HG03095 (cell line): ENCODE measurements around the gene KSR2.
"Not testable (repeated sequence)": the region's sequence is repeated elsewhere in the genome, so short reads cannot be mapped to it uniquely, and the experiment has no call there.

Experiments
- ATAC-seq: cut with Tn5 transposase; IDR thresholded peaks from one replicate; pipeline ENCODE4 v1.9.1; 2021; ENCODE audit warnings: moderate library complexity; ENCODE audit not compliant: unreplicated experiment

The KSR2 gene

DNA sequence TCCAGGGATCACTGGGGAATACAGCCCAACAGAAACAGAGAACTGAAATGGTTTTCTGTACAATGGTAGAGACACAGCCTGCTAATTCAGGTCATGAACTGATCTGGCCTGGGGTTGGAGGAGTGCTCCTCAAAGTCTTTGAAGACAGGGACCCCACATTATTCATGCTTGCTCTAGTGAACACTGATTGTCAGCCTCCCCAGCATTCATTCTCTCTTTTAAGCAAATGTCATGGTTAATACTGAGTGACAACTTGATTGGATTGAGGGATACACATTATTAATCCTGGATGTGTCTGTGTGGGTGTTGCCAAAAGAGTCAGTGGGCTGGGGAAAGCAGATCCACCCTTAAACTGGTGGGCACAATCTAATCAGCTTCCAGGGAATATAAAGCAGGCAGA lies 319.0 kb downstream of the KSR2 start:
- ATAC-seq: no peak

DNA sequence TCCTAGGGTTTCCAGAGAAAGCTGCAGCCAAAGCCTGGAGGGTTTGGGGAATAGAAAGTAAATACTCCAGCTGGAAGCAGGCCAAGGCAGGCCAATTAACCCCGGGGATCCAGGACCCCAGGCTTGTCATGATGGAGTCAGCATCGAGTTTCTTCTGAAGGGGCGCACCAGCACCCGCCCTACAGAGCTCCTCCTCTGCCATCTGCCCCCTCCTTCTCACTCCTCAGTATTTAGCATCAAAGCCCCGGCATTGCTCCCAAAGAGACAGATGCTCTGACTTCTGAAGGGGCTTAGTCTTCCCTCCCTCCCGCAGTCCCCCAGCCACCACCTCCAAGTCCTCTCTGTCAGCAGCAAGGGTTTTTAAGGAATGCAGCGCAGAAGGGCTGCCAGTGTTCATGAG lies 322.3 kb downstream of the KSR2 start:
- no peak for ATAC-seq

DNA sequence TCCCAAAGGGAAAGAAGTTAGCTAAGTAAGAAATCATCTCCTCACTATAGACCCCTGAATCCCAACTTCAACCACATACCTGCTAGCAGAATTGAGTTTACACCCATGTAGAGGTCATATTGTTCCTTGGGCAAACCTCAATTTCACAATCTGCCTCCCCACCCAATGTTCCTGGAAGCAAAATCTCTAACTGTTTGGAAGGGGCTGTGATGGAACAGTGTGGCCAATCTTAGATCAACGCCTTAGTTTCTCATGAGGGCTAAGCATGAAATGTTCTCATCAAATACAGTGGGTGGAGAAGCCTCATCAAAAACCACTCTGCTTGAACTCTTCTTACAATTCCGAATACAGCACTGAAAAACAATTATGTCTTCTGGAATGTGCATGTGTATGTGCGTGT lies 323.3 kb downstream of the KSR2 start:
- no peak for ATAC-seq

DNA sequence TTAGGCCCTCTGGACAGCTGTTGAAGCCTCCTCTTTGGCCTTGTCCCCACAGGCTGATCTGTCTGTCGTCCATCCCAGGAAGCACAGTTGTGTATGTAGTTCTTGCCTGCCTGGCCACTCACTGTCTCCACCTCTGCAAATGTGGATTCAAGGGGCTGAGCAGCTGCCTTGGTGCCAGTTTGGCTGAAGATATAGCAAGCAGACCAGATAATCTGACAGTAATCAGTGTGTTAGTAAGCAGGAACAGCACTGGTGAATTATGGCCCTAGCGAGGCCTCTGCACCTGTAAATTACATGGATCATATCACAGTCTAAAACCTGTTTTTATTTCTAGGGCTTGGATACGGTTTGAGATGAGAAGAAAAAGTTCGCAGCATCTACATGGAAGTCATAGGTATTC lies 324.8 kb downstream of the KSR2 start:
- no peak for ATAC-seq

DNA sequence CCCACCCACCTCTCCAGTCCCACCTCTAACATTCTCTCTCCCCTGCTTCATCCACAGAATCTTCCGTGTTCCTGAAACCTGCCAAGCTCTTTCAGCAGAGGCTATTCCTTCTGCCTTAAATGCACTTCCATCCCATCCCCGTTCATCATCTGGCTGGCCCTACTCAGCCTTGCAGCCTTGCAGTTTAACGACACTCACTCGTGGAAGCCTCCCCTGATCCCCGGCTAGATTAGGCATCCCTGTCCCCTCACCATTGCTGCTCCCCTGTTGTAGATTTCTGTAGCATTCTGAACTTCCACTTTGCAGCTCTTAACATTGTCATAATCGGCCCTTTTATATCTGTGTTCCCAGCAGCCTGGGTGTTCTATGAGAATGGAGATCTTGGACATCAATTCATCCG lies 326.9 kb downstream of the KSR2 start:
- ATAC-seq: no peak

DNA sequence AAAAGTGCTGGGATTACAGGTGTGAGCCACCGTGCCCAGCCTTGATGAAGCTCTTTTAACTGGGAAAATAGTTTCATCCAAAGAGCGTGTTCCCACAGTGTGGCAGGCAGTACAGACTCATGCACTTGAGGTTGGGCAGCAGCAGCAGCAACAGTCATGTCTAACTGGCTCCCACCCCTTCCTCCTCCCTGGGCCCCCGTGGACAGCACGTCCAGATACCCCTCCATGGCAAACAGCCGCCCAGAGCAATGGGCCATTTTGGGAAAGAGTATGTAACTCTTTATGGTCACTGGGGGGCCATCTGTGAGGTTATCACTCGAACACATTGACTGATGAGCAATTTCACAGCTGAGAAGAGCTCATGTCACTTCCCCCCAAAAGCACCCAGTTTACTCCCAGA lies 328.3 kb downstream of the KSR2 start:
- ATAC-seq: no peak

GRCh38 chr12:117629454-117629853 lies 339.3 kb downstream of the KSR2 start:
- ATAC-seq: no peak

GRCh38 chr12:117628711-117629110 lies 340.1 kb downstream of the KSR2 start:
- ATAC-seq: not testable (repeated sequence)

DNA sequence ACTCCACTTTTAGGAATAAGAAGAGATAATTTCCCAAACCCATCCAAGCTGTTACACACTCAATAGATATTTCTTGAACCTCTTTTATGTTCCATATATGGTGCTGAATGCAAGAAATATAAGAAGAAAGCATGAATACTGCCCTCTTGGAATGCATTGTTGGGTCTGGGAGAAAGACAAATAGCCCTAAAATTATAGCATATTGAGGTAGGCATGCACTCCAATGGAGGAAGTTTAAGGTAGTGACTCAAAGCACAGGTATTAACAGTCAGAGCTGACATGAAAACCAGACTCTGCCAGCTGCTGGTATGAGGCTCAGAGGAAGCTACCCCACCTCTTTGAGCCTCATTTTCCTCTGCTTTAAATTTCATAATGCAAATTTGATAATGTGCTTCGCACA lies 346.0 kb downstream of the KSR2 start:
- no peak for ATAC-seq

DNA sequence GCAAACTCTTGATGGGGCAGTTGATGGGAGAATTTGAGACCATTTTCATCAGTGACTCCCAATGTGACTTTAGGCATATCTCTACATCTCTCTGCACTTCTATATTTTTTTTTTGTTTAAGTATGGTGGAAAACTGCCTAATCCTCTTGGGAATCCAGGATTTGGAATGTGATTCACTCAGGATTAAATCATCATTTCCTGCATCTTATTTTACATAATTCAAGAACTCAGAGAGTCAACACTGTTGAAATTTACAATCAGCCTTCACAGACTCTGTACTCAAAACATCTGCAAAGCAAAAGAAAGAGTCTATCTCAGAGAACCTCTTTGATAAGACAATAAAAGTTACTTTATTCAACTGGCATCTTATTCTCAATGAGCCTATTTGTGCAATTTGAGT lies 346.7 kb downstream of the KSR2 start:
- ATAC-seq: no peak

DNA sequence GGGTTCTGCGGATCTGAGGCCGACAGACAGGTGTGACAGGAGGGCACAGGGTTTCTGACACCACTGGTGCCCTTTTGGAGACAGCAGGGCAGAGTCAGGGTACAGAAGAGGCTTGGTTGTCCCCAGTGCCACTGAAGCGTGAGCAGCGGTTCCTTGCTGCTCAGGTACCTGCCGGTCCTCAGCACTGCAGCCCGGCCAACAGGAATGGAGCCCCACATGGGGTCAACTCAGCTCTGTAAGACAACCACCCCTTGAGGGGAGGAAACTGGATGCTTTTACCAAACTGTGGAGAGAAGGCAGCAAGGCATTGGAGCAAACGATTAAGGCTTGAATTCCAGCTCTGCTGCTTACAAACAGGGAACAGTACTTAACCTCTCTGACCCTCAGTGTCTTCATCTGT lies 361.0 kb downstream of the KSR2 start:
- no peak for ATAC-seq

DNA sequence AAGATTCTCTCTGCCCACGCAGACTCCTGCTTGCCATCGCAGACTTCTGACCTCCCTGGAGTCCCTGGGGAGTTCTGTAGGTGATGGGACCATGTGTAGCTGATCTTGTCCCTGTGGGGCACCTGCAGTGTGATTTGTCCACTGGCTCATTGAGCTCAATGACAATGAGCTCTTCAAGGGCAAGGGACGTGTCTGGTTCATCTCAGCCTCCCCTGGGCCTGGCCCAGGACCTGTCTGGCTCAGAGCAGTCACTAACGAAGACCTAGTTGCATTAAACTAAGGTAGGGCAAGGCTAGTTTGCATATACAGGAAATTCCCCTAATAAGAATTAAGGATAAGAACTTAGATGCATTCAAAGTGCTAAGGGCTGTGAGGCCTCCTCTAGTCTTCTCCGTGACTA lies 361.8 kb downstream of the KSR2 start:
- no peak for ATAC-seq

- ATAC-seq: no peak
Measured at GRCh38 chr12:117606024-117606423, 362.8 kb downstream of the KSR2 start.

DNA sequence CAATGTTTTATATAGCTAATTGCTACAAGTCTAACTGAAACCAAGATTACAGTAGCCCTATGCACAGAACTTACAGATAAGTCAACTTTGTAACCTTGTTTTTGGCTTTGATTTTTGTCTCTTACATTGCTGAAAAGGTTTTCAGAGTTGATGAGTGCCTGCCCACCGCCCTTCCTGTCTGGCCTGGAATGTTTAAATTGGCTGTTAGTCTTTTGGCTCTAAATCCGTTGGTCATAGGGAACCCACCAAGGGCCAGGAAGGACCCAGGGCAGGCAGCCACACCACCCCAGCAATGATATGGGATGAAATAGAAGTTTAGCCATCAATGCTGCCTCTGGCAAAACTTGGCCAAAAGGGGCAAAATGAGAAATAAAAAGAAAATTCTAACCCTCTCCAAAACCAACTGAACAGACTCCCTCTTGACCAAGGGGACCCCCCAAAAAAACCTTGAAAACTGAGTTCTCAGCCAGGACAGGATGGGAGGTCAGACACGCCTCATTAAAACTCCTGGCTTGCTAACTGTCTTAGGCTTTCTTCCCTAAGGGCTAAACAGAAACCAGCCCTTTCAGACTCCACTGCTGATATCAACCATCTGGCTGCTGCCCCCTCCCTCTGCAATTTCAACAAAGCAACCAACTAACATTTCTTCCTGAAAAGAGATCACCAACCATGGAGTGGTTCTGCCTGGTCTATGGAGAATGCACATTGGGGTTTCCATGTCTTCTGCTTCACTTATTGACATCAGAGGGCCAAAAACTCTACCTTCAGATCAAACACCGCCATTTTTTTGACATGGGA lies 365.3 kb downstream of the KSR2 start:
- ATAC-seq: no peak

DNA sequence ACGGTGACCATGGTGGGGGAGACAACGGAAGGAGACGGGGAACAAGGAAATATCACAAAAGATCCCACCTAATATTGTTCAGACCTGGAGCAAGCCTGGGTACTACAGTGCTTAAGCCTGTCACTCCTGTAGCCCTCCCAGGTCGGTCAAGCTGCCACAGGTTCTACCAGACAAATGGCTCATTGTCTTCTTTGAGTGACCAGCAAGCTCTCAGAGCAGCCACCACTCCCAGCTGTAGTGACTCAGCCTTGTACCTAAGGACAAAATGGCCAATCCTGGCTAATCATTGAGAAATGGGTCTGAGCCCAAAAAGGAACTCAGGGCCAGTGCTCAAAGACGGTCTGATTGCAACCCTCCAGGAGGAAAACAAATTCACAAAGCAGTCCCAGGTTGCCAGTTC lies 368.9 kb downstream of the KSR2 start:
- no peak for ATAC-seq

DNA sequence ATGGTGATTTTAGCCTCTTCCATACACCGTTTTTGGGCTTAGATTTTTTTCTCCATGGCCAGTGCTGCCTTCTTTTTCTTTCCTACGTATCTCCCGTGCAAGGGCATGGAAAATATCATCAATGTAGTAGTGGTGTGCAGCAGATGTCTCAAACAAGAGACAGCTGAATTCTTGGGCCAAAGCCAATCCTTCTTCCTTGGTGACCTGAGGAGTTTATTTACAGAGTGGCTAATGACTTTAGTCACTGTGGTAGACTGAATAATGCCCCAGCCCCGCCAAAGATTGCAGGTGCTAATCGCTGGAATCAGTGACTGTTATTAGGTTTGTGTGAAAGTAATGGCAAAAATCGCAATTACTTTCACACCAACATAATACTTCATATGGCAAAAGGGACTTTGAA lies 371.8 kb downstream of the KSR2 start:
- ATAC-seq: no peak

GRCh38 chr12:117595751-117596150 lies 373.0 kb downstream of the KSR2 start:
- no peak for ATAC-seq

GRCh38 chr12:117594481-117594880 lies 374.3 kb downstream of the KSR2 start:
- no peak for ATAC-seq

DNA sequence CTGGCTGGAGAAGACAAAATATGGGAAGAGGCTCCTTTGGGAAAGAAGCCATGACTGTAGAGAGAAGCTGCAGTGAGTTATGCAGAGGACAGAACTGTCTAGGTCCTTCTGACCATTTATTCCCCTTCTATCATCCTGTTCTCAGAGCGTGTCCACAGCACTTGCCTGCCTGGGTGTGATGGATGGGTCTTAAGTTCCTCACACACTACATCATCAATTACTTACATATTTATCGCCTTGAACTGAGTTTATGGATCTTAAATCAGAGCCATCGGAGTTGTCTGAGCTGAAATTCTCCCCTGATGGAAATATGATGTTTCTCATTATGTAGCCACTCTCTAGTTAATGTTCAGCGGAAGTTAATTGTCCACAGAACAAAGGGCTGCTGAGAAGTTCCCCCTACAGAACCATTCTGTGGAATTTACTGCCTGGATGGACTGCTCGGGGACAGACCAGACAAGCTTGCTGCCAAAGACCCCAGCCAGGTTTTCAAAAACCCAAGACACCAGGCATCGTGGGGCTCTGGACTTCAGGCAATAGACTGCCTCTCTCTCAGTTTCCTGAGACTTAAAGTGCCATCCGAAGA lies 374.9 kb downstream of the KSR2 start:
- ATAC-seq: no peak

DNA sequence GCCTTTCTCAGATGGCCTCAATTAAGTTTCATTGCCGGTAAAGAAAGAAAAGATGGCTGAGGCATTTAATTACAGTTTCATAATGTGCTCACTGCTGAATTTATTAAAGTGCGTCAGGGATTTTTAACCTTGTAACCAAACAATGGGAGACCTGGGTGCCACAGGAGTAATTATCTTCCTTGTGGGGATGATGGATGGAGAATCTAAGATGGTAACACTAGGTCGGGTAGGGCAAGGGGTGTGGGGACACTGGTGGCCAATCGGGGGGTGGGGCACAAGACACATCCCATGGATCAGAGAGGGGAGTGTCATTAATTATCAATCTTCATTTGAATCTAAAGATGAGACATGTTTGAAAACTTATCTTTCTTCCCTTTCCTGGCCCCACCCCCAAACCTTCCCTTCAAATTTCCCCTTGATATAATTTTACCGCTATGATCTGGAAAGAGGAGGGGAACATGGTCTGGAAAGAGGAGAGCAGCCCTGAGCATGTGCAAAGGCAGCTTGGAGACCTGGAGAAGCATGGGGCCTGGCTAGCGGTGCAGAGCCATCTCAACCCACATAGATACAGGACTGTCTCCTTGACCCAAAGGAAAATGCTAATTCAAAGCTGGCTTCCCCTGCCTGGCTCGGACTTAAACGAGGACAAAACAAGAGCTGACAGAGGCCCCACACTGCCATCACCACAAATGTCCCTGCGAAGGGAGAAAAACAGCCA lies 376.0 kb downstream of the KSR2 start:
- no peak for ATAC-seq

DNA sequence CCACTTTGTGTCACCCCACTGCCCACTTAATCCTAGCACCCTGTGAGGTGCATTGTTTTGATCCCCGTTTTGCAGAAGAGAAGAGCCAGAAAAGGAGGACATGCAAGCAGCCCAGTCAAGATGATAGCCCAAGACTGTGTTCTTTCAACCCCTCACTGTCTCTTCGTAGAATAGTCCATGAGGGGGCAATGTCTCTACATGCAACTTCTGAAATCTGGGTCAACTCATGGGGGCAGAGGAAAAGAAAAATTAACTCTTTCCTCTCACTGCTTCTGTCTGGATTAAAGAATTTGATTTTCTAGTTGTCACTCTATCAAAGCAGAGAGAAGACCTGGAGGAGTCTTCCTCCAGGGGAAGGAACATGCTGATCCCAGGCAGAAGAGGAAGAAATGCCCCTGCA lies 377.8 kb downstream of the KSR2 start:
- no peak for ATAC-seq

DNA sequence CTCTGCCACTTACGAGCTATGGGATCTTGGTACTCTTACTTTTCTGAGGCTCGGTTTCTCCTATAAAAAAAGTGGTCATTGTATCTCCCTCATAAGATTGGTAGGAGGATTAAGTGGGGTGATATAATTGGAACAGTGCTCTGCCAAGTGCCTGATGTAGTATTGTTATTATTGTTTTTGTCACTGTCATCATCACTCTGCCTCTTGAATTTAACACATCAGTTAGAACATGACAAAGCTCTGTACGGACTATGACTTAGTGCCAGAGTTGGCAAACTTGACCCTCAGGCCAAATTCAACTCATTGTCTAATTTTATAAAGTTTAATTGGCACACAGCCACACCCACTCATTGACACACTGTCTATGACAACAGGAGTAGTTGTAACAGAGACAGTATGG lies 378.4 kb downstream of the KSR2 start:
- ATAC-seq: no peak
